DLD1 (cell line): ENCODE measurements around the gene ZNF436.
"Not testable (repeated sequence)": the region's sequence is repeated elsewhere in the genome, so short reads cannot be mapped to it uniquely, and the experiment has no call there.

Source experiments
- in situ Hi-C: cut with HindIII; loops from 2 replicates; pipeline ENCODE4 v1.10.0; 2017; ENCODE audit warnings: low sequenced_read_pairs

Gene ZNF436

DNA sequence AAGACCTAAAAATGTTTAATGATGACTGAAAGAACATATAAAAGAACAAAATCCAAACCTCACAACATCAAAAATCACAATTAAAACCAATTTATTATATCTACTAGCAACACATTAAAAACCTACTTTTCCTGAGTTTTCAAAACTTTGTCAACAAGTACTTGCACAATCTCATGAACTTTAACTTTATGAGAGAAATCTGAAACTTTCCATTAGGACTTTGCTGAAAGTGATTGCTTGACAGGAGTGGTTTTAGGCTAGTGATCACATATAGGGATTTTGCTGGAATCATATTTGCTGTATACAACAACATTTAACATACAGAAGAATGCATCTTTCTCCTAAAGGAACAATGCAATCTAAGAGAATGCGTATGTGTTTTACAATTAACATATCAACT, 38.8 kb downstream of the ZNF436 start:
- in situ Hi-C loops: loop anchor here (10.0 kb wide), 1 partner anchor 94 kb away; the partner anchor contains the start of gene TCEA3

DNA sequence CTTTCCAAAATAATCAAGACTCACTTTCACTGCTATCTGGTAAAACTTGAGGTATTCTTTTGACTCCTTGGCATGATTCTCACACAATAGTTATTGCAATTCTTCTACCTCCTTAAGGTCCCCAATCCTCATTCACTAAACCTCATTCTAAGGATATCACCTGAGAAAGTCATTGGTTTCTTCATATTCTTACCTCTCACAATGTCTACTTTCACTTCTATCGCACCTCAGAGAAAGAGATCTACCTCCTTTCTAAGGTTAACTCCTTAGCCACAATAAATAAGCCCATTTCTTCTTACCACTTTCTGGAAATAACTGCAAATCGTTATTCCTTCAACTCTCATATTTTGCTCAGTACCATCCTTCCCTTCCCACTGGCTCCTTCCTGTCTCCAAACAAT, 44.2 kb downstream of the ZNF436 start:
- in situ Hi-C loops: no loop called here

DNA sequence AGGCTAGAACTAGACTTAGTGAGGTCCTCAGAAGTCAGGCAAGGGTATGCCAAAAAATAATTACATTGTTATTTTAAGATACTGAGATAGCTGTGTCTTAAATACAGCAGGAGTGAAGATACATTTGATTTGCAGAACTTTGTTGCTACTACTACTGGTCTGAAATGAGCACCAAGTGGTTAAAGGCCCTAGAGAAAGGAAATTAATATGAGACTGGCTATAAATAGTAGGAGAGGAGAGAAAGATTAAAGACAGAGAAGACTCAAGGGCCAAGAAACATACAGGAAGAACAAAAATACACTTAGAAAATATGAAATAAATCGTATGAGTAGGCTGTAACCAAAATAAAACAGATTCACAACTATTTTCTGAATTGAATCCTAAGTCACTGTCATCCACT, 46.9 kb downstream of the ZNF436 start:
- in situ Hi-C loops: no loop called here

DNA sequence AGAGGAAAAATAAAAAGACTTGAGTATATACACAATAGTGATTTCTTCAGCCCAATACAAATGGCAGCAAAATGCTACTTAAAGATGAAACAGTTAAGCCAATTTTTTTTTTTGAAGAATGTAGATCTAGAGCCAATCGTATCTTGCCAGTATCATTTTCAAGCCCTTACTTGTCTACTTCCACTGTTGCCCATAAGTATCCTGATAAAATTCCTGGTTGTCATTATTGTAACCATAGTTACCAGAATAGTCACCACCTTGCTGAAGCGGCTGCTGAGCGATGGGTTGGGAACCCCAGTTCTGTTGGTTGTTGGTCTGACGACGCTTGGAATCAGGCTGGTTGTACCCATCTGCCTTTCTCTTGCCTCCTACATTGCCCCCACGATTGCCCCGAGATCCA, 59.4 kb downstream of the ZNF436 start:
- in situ Hi-C loops: not testable (repeated sequence)
